GM19438 (cell line): ENCODE measurements around the gene RGS6.

Experiments used
- ATAC-seq: cut with Tn5 transposase; IDR thresholded peaks from one replicate; pipeline ENCODE4 v1.9.1; 2021; ENCODE audit warnings: low read depth; ENCODE audit not compliant: unreplicated experiment

Gene RGS6

DNA sequence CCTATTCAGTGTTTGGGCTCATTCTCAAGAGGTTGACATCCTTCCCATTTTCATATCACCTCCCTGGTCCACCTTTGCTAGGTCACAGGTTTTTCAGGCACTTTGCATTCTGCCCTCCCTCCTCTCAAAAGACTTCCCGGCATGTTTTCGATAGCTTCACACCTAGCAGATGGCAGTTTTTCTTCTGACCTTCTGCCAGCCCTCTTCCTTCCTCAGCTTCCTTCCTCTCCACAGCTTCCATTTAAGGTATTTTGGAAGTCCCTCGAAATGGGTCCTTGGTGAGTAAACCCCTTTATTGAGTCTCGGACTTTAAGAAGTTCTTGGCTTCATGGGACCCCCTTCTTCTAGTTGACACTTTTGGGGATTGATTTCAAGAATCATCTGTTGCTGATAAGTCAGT is 358.0 kb downstream of the RGS6 start:
- no peak for ATAC-seq

DNA sequence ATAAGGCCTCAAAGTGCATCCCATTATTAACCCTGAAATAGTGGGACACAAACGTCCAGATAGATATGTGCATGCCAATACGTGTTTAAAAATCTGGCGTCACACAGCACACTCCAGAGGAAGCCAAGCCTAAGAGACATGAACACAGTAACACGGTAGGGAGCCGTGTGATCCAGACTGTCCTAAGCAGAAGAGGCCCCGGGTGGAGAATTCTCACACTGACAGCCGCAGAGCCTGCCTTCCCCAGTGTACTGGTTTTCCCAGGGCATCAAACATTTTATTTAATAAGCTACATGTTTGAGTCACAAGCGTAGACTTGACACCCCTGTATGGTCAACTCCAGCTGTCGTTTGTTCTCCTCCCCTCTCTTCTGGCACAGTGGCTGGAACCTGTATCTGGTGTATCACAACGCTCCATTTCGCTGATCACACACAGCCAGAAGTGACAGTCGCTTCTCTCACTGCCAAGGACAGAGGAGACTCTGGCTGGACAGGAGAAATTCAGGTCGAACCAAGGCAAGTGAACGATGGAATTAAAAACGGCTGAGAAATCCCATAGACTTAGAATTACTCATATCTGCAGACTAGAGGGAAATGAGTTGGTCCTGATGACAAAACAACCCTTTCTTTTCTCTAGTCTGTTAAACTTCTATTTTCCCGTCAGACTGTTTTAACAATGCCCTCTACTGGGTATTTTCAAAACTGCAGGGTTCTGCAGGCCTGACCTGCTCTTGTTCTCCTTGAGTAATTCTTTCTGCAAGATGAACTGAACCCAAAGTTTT is 359.9 kb downstream of the RGS6 start:
- no peak for ATAC-seq

DNA sequence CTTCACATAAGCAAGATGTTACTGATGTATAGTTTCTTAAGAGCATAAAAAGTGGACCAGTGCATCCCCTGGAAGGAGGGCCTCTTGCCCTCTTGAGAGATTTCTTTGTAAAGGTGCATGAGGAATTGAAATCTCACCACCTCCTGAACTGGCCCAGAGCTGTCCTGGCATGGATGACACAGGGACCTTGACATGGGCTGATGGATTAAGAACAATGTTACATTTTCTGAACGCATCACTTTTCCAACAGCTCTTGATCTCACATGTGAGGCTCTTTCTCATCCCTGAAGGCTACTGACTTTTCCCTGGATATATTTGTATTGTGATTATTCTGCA is 360.4 kb downstream of the RGS6 start:
- ATAC-seq, result no peak

DNA sequence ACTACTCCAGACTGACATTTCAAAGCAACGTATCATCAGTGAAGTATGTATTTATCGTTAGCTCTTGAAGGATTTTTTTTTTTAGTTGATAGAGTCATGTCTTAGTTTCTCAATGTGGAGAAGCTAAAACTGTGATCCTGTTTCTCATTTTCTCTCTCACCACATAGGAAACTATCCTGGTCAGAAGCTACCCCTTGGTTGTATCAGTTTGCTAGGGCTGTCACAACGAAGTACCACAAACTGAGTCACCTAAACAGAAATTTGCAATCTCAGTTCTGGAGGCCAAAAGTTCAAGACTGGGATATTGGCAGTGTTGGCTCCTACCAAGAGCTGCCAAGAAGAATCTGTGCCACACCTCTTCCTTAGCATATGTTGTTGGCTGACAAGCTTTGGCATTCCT is 369.1 kb downstream of the RGS6 start:
- ATAC-seq, result no peak

DNA sequence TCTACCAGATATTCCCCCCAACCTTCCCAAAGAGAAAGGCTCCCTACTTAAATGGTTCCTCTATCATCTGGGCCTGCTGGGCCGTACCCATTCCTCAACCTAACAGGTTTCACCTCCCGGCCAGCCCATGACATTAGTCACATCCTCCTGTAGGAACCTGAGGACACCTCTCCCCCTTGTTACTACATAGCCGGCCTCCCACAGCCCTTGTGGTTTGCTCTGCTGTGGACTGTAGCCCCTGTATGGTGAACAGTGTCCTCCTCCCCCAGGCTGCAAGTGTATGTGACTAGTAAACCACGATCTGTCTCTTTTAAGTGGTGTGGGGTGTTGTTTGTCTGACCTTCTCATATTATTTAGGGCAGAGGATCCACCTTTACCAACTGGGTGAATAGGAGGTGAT is 371.7 kb downstream of the RGS6 start:
- ATAC-seq, result no peak

- no peak for ATAC-seq
Measured at GRCh38 chr14:72305561-72305960, 373.3 kb downstream of the RGS6 start.

DNA sequence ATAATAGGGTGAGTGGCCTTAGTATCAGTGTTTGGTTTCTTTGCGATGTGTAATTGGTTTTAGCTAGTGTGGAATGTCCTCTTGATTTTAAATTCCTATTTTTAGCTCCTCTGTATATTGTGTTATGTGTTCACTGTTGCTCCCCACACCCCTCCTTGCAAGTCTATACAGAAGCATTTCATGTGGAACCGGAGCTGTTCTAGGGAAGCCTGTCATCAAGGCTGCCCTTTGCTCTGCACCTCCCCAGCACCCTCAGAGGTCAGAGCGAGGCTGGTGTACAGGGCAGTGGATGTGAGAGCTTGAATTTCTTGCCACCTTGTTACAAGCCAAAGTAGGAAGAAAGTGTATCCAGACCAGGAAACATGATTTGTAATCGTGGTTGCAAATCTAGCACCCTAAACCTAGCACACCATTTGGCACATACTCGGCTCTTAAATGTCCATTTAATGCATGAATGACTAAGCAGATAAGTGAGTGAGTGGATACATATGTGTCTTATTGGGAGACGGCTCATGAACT is 376.8 kb downstream of the RGS6 start:
- ATAC-seq, result no peak

DNA sequence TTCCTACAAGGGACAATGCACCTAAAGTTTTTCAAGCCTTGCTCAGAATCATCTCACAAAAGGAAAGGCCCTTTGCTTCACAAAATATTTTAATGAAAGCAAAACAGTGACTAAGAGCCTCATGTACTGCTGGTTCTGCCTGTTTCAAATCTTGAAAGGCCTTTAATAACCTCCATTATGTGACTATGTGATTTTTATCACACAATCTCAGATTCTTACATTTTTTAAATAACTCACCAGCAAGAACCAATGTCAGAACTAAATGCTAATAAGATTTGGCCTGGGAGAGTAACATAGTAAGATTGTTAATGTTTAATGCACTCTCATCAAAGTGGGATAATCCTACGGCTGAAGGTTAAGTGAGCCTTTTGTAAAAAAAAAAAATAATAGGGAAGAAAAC is 378.9 kb downstream of the RGS6 start:
- ATAC-seq, result no peak

DNA sequence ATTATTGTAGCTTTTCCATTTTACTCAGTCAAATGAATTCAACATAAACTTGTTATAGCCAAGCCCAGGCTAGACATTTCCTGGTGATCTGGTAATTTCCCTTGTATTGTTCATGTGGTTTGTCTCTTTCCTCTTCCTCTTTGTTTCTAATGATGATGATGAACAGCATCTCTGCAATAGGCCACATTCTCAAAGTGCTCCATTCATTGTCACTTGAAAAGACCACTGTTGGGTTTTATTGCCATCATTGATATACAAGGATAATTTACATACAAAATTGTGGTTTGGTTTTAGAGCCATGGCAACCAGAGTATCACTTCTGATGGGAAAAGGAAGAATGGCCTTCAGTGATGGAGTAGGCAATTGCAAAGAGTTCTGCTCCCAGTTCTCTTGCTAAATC is 379.3 kb downstream of the RGS6 start:
- no peak for ATAC-seq

DNA sequence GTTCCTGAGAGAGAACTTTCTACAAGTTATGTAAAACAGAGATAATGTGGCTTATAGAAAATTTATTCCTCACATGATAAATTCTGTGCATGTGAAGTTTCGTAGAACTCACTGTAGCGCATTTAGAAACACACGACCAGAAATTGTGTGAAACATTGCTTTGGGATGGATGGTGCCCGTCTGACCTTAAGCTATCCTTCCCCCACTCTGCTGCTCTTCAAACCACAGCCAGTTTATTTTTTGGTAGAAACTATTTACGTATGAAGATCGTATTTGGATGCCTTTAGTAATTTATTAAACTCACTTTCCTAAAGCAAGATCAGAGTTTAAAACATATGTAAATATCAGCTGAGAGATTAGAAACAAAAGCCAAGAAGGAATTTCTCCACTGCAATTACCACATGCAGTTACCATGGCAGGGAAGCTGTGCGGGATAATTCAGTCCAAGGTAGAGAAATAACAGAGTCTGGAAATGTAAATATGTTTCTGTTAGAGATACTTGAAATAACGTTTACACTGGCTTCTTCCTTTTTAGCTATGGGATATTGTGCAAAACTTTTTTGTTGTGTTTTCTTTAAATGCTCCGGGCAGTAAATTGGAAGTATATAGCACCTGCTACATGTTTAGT is 382.7 kb downstream of the RGS6 start:
- ATAC-seq, result no peak

GRCh38 chr14:72315714-72316113 is 383.5 kb downstream of the RGS6 start:
- no peak for ATAC-seq

GRCh38 chr14:72318648-72319047 is 386.4 kb downstream of the RGS6 start:
- ATAC-seq, result no peak

GRCh38 chr14:72332046-72332445 is 399.8 kb downstream of the RGS6 start:
- ATAC-seq, result no peak

DNA sequence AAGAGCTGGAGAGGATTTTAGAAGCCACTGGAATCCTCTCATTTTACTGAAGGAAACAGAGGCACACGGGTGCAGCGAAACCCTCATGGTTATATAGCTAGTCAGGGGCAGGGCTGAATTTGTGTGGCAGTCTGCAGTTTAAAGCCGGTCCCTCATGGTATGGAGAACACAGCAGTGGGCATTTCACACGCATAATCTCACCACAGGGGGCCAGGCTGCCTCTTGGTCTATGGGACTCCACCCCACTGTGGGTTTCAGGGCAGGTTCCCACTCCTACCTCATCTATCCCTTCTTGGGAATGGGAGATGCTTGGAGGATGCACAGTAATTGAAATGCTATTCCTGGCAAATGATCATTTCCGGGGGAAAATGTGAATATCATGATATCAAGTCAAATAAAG is 400.6 kb downstream of the RGS6 start:
- no peak for ATAC-seq

- no peak for ATAC-seq
Measured at GRCh38 chr14:72333357-72333756, 401.1 kb downstream of the RGS6 start.

DNA sequence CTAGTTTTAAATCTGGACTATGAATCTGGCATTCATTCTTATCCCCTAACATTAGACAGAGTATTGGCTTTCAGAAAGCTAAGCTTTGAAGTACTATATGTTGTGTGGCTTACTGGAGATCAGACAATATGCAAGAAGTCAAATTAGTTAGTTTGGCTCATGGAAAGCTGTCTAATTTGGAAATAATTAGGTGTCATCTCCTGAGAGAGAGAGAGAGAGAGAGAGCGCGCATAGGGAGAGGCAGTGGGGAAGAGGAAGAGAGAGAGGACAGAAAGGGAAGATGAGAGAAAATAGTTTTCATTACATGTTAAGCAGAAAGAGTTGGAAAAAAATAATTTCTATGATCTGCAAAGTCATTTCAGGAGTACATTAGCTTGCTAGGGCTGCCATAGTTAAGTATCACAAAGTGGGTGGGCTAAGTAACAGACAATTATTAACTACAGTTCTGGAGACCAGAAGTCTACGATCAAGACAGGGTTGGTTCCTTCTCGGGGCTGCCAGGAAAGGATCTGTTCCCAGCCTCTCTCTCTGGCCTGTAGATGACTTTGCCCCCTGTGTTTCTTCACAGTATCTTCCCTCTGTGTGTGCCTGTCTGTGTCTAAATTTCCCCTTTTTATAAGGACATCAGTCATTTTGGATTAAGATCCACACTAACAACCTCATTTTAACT is 404.2 kb downstream of the RGS6 start:
- no peak for ATAC-seq

DNA sequence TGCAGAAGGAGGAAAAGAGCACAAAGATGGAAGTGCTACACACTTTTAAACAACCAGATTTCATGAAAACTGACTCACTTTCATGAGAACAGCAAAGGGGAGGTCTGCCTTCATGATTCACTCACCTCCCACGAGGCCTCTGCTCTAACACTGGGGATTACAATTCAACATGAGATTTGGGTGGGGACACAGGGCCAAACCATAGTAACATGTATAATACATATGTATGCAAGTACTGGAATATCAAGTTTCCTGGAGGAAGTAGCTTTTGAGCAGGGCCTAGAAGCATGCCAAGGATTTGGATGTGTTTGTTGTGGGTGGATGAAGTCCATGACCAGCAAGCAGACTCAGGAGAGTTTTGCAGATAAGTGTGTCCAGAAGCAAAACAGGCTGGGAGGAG is 409.0 kb downstream of the RGS6 start:
- no peak for ATAC-seq

DNA sequence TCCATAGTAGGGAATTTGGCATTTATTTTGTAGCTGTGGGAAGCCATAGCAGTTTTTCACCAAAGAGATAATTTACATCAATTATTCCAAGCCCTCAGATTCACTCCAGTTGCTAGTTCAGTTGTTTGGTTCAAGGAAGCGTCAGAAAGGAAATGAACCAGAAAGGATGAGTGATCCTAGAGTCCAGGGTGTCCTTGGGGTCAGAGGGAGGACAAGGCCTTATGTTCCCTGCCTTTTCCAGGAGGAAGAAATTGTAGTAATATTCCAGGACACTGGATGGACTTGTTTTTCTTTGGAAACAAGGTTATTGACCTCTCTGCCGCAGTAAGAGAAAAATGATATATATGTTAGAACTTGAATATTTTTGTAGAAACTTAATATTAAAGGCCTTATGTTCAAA is 409.5 kb downstream of the RGS6 start:
- no peak for ATAC-seq

- ATAC-seq, result no peak
Measured at GRCh38 chr14:72347118-72347517, 414.9 kb downstream of the RGS6 start.

- no peak for ATAC-seq
Measured at GRCh38 chr14:72350215-72350614, 418.0 kb downstream of the RGS6 start.

GRCh38 chr14:72352012-72352411 is 419.8 kb downstream of the RGS6 start:
- no peak for ATAC-seq

DNA sequence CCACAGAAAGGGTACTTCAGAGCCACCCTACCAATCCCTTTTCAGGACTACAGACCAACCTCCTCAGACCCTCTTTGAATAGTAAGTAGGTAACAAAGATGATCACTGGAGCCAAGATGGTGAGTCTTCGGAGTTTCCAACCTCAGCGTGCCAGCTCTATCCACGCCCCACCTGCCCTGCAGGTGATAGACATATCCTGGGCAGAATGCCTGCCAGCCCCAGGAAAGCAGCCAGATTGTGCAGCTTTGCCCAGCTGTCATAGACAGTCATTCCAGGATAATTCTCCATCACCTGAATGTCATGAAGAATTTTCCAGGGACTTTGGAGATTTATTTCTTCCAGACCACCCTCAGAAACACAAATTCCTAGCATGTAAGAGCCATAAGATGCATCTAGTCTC is 434.4 kb downstream of the RGS6 start:
- ATAC-seq, result no peak
